H1 (cell line): ENCODE measurements around the gene CCAR1. TPM values are rescaled to one million over a fixed set of nuclear protein-coding genes. Genes with fewer than 3 reads are reported as not detected.
A peak's percentile ranks its signal among the peaks of the same experiment; 100 is the strongest.

Experiments
- CTCF ChIA-PET: fragments of 300-600 bp; sonication (Branson Sonifier 250); formaldehyde crosslinking; loops from one replicate; lab custom pipeline; 2021; ENCODE audit not compliant: partially characterized antibody; lab: Charles Lee
- POLR2A ChIA-PET: fragments of 300-600 bp; sonication (Branson Sonifier 250); formaldehyde crosslinking; loops from one replicate; lab custom pipeline; 2021; ENCODE audit warnings: inconsistent platforms; ENCODE audit not compliant: partially characterized antibody; lab: Charles Lee
- DNase-seq, 2 experiments: peaks; one replicate each; pipeline versions ENCODE4 v3.0.0 to v3.0.0-alpha.2; 2010 to 2022; ENCODE audit warnings: low spot score in 2 of 2, low read depth in 1 of 2, mixed read lengths in 1 of 2
- FAIRE-seq: peaks from 2 replicates; lab custom pipeline; 2011; peaks lifted over from hg19 to GRCh38; lab: Jason Lieb, UNC
- H2AFZ ChIP-seq: 2 replicates; pipeline ENCODE4 v1.8.1; 2012; ENCODE audit warnings: low read length, inconsistent platforms
- H2AK5ac ChIP-seq: 2 replicates; pipeline ENCODE4 v1.6.1; 2013; ENCODE audit warnings: low read depth, low read length
- H2BK120ac ChIP-seq: replicated peaks from 2 replicates; pipeline ENCODE3; 2013; ENCODE audit warnings: low read depth, low read length, inconsistent platforms
- H2BK12ac ChIP-seq: 2 replicates; pipeline ENCODE4 v1.6.1; 2013; ENCODE audit warnings: low read depth, low read length
- H2BK15ac ChIP-seq: 2 replicates; pipeline ENCODE4 v1.6.1; 2013; ENCODE audit warnings: low read length
- H2BK20ac ChIP-seq: 2 replicates; pipeline ENCODE4 v1.6.1; 2013; ENCODE audit warnings: low read length
- H2BK5ac ChIP-seq: 2 replicates; pipeline ENCODE4 v1.6.1; 2013; ENCODE audit warnings: low read depth, low read length
- H3K14ac ChIP-seq: 2 replicates; pipeline ENCODE4 v1.6.1; 2013; ENCODE audit warnings: inconsistent platforms; ENCODE audit not compliant: insufficient read length
- H3K18ac ChIP-seq: 2 replicates; pipeline ENCODE4 v1.6.1; 2013; ENCODE audit warnings: low read length; ENCODE audit errors: extremely low read depth
- H3K23ac ChIP-seq: 2 replicates; pipeline ENCODE4 v1.6.1; 2013; ENCODE audit warnings: inconsistent platforms; ENCODE audit not compliant: insufficient read length
- H3K23me2 ChIP-seq: 2 replicates; pipeline ENCODE4 v1.6.1; 2013; ENCODE audit warnings: low read depth, low read length
- H3K27ac ChIP-seq: 2 replicates; pipeline ENCODE4 v1.6.1; 2011; ENCODE audit warnings: low read depth, low read length, inconsistent platforms
- H3K27me3 ChIP-seq, 4 experiments: replicated peaks in 1 of 4; 1 replicate in 1 of 4; 2 replicates in 3 of 4; pipeline versions ENCODE4 v1.6.1 to v1.8.1; 2011 to 2013; ENCODE audit warnings: low read length in 3 of 4, mild to moderate bottlenecking in 3 of 4, inconsistent platforms in 2 of 4, mixed read lengths in 2 of 4, moderate library complexity in 1 of 4; ENCODE audit not compliant: control insufficient read depth in 3 of 4, insufficient read depth in 3 of 4; ENCODE audit errors: extremely low read depth in 1 of 4
- H3K36me3 ChIP-seq, 4 experiments: 2 replicates each; pipeline versions ENCODE4 v1.6.1 to v1.8.1; 2011 to 2013; ENCODE audit warnings: mild to moderate bottlenecking in 4 of 4, low read length in 3 of 4, moderate library complexity in 2 of 4, control low read depth in 1 of 4, inconsistent platforms in 1 of 4; ENCODE audit not compliant: insufficient read depth in 4 of 4, control insufficient read depth in 2 of 4
- H3K4ac ChIP-seq: replicated peaks from 2 replicates; pipeline ENCODE3; 2013; ENCODE audit warnings: low read length, low read depth, mixed read lengths, inconsistent platforms; ENCODE audit not compliant: insufficient read length
- H3K4me1 ChIP-seq, 4 experiments: replicated peaks in 1 of 4; 1 replicate in 1 of 4; 2 replicates in 3 of 4; pipeline versions ENCODE4 v1.6.1 to v1.8.1; 2011 to 2013; ENCODE audit warnings: low read length in 3 of 4, inconsistent platforms in 2 of 4, mixed read lengths in 1 of 4; ENCODE audit not compliant: insufficient read depth in 4 of 4, control insufficient read depth in 3 of 4
- H3K4me2 ChIP-seq, 2 experiments: 2 replicates each; pipeline versions ENCODE4 v1.6.1 to v1.8.1; 2011 to 2013; ENCODE audit warnings: low read depth in 2 of 2, low read length in 2 of 2, control low read depth in 1 of 2, inconsistent platforms in 1 of 2, mild to moderate bottlenecking in 1 of 2; ENCODE audit not compliant: insufficient read depth in 1 of 2
- H3K4me3 ChIP-seq, 4 experiments: fragments of 200-600, 300-600 bp in 1 of 4; sonication (generic), shearing (Covaris generic), sonication (Bioruptor Twin) in 1 of 4; 2 replicates each; pipeline versions ENCODE4 v1.5.1 to v1.8.1; 2011 to 2016; ENCODE audit warnings: low read length in 4 of 4, low read depth in 3 of 4, control low read depth in 2 of 4, inconsistent platforms in 2 of 4, mild to moderate bottlenecking in 2 of 4, mixed read lengths in 1 of 4, moderate library complexity in 1 of 4; ENCODE audit not compliant: insufficient read depth in 2 of 4; ENCODE audit errors: extremely low read depth in 1 of 4
- H3K56ac ChIP-seq: replicated peaks from 2 replicates; pipeline ENCODE3; 2013; ENCODE audit warnings: low read depth, mild to moderate bottlenecking, mixed read lengths, low read length, inconsistent platforms; ENCODE audit not compliant: insufficient read length
- H3K79me1 ChIP-seq: 2 replicates; pipeline ENCODE4 v1.6.1; 2013; ENCODE audit warnings: low read depth, low read length, control low read depth
- H3K79me2 ChIP-seq, 2 experiments: 2 replicates each; pipeline versions ENCODE4 v1.6.1 to v1.8.1; 2012 to 2013; ENCODE audit warnings: low read length in 2 of 2, mild to moderate bottlenecking in 2 of 2, inconsistent platforms in 1 of 2; ENCODE audit not compliant: insufficient read depth in 2 of 2, control insufficient read depth in 1 of 2
- H3K9ac ChIP-seq, 4 experiments: replicated peaks in 1 of 4; 1 replicate in 1 of 4; 2 replicates in 3 of 4; pipeline versions ENCODE4 v1.6.1 to v1.8.1; 2011 to 2013; ENCODE audit warnings: low read depth in 3 of 4, low read length in 3 of 4, control low read depth in 2 of 4, mild to moderate bottlenecking in 2 of 4, moderate library complexity in 2 of 4, inconsistent platforms in 1 of 4; ENCODE audit errors: extremely low read depth in 1 of 4
- H3K9me3 ChIP-seq, 2 experiments: 2 replicates each; pipeline versions ENCODE4 v1.6.1 to v1.8.1; 2012 to 2013; ENCODE audit warnings: mild to moderate bottlenecking in 2 of 2, moderate library complexity in 2 of 2, control low read depth in 1 of 2, inconsistent platforms in 1 of 2, low read depth in 1 of 2, low read length in 1 of 2, mixed read lengths in 1 of 2; ENCODE audit not compliant: insufficient read depth in 2 of 2
- H4K20me1 ChIP-seq, 2 experiments: replicated peaks in 1 of 2; 2 replicates each; pipeline versions ENCODE3 to v1.8.1; 2011 to 2013; ENCODE audit warnings: inconsistent platforms in 2 of 2, low read length in 2 of 2, mild to moderate bottlenecking in 1 of 2; ENCODE audit not compliant: insufficient read depth in 2 of 2, control insufficient read depth in 1 of 2
- H4K5ac ChIP-seq: 2 replicates; pipeline ENCODE4 v1.6.1; 2013; ENCODE audit warnings: low read length, low read depth, mixed read lengths, inconsistent platforms; ENCODE audit not compliant: insufficient read length
- H4K8ac ChIP-seq: 2 replicates; pipeline ENCODE4 v1.8.0; 2013; ENCODE audit warnings: mild to moderate bottlenecking, moderate library complexity, low read length, inconsistent platforms; ENCODE audit not compliant: insufficient read depth; ENCODE audit errors: extremely low read depth
- H4K91ac ChIP-seq: replicated peaks from 2 replicates; pipeline ENCODE3; 2013; ENCODE audit warnings: low read length, mixed read lengths, inconsistent platforms; ENCODE audit not compliant: insufficient read length
- SRF ChIP-seq: IDR thresholded peaks from 2 replicates; pipeline ENCODE4 v1.6.1; 2011; ENCODE audit warnings: mild to moderate bottlenecking, low read depth, low read length, moderate library complexity
- TAF1 ChIP-seq: IDR thresholded peaks from 2 replicates; pipeline ENCODE4 v1.6.1; 2011; ENCODE audit warnings: mild to moderate bottlenecking, low read depth, low read length
- WGBS, 2 experiments: shearing (Covaris generic) in 1 of 2; methylation state at CpG; one replicate each; pipeline versions ENCODE4 v1.1.6 to v1.1.7; 2013 to 2015; ENCODE audit warnings: low lambda C conversion rate in 2 of 2, mixed read lengths in 2 of 2, inconsistent platforms in 1 of 2, low coverage in 1 of 2, missing lambda C conversion rate in 1 of 2; ENCODE audit not compliant: insufficient replicate concordance in 2 of 2, insufficient coverage in 1 of 2, insufficient read length in 1 of 2; ENCODE audit errors: extremely low coverage in 1 of 2, missing lambda C conversion rate in 1 of 2; 5-methylcytosine and 5-hydroxymethylcytosine counted together
- polyA plus RNA-seq, 7 experiments: library from polyadenylated mRNA; depleted of rRNA in 3 of 7; stranded (reverse) in 5 of 7; unstranded in 2 of 7; fragments of >200 nt in 5 of 7; fragments of 200-250 nt in 2 of 7; gene quantifications; 1 replicate in 5 of 7; 2 replicates in 1 of 7; 4 replicates in 1 of 7; pipeline versions ENCODE4 v1.2.1 to v1.2.3, GENCODE V29; 2011 to 2013; ENCODE audit warnings: missing spikeins in 2 of 7, mixed read lengths in 2 of 7
- total RNA-seq: library from RNA; stranded (reverse); fragmentation: NEBNext Ultra II Directional; extraction: Animal tissue kit (Norgen Biotek cat#: 25700); gene quantifications from 2 replicates; pipeline ENCODE4 v1.2.1, GENCODE V29; 2021

CCAR1 gene
- total and polyA plus RNA-seq, 2 of the 8 experiments (the other 6 are each of a cell fraction or from before 2014, with no cell fraction given) = 91.6 to 111 TPM

DNA sequence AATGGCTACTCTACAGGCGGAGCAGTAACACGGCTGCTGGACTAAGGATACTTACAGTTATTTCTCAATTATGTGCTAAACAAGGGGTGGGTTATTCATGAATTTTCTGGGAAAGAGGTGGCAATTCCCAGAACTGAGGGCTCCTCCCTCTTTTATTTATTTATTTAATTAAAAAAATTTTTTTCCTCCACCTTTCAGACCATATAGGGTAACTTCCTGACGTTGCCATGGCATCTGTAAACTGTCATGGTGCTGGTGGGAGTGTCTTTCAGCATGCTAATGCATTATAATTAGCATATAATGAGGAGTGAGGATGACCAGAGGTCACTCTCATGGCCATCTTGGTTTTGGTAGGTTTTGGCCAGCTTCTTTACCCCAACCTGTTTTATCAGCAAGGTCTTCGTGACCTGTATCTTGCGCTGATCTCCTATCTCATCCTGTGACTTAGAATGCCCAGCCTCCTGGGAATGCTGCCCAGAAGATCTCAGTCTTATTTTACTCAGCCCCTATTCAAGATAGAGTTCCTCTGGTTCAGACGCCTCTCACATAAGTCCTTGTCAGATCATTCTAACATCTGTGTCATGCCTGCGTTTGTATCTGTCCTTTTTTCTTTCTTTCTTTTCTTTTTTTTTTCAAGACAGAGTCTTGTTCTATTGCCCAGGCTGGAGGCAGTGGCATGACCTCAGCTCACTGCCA is 90.4 kb downstream of the CCAR1 start:
- no peaks in the 10 kb centered on the region for H3K36me3 ChIP-seq
- CTCF ChIA-PET = interaction anchor here (0.9 to 3.5 kb wide), 3 partner anchors 28 to 84 kb away, joined by 3 to 18 read pairs (median 3); no protein-coding TSS in a partner anchor
- no peaks in the 10 kb centered on the region for H3K79me1 ChIP-seq
- POLR2A ChIA-PET = no interaction called here
- H3K23ac ChIP-seq = no peak overlapping the region
- H3K14ac ChIP-seq = no peak overlapping the region
- H2AK5ac ChIP-seq = no peak overlapping the region
- H2BK120ac ChIP-seq = no peak overlapping the region
- no peak overlapping the region for H4K8ac ChIP-seq
- H2BK12ac ChIP-seq = no peak overlapping the region
- H2BK15ac ChIP-seq = no peak overlapping the region
- no peak overlapping the region for H3K56ac ChIP-seq
- no peak for FAIRE-seq
- no peak overlapping the region for H2BK20ac ChIP-seq
- H4K5ac ChIP-seq = no peak overlapping the region
- H3K18ac ChIP-seq = no peak overlapping the region
- no peak overlapping the region for H4K91ac ChIP-seq
- no peak for DNase-seq
- no peak overlapping the region for H3K4ac ChIP-seq
- H3K27ac ChIP-seq = no peak overlapping the region
- no peaks in the 10 kb centered on the region for H4K20me1 ChIP-seq
- no peak overlapping the region for H2AFZ ChIP-seq
- H2BK5ac ChIP-seq = no peak overlapping the region
- H3K4me3 ChIP-seq = no peak overlapping the region
- TF ChIP-seq TAF1 (no peak), SRF (peak; percentile 35; the same call in 1 of the 2 replicates)
- no peak overlapping the region; a peak in 1 of 7 replicates for H3K9ac ChIP-seq
- no peaks in the 10 kb centered on the region for H3K27me3 ChIP-seq
- 0 out of 7 replicates have a peak, but pooled peaks cover 0 to 3% (median 0%) of the 10 kb centered on the region in 4 experiments for H3K4me1 ChIP-seq
- 81% methylated on average over 7 of the region's 7 CpGs; no CpG with 5 or more reads in 1 of the 2 experiments for WGBS, 2 experiments
- no peaks in the 10 kb centered on the region for H3K23me2 ChIP-seq
- H3K79me2 ChIP-seq = no peaks in the 10 kb centered on the region
- H3K4me2 ChIP-seq = no peak overlapping the region
- no peaks in the 10 kb centered on the region for H3K9me3 ChIP-seq
